ENCODE results near the gene CANT1. TPM values are rescaled to one million over a fixed set of nuclear protein-coding genes. Genes with fewer than 3 reads are reported as not detected.
A peak's percentile ranks its signal among the peaks of the same experiment; 100 is the strongest.

Gene CANT1
- total and polyA plus RNA-seq, 2 experiments from 2014 or later: 33.0 to 36.1 TPM

DNA sequence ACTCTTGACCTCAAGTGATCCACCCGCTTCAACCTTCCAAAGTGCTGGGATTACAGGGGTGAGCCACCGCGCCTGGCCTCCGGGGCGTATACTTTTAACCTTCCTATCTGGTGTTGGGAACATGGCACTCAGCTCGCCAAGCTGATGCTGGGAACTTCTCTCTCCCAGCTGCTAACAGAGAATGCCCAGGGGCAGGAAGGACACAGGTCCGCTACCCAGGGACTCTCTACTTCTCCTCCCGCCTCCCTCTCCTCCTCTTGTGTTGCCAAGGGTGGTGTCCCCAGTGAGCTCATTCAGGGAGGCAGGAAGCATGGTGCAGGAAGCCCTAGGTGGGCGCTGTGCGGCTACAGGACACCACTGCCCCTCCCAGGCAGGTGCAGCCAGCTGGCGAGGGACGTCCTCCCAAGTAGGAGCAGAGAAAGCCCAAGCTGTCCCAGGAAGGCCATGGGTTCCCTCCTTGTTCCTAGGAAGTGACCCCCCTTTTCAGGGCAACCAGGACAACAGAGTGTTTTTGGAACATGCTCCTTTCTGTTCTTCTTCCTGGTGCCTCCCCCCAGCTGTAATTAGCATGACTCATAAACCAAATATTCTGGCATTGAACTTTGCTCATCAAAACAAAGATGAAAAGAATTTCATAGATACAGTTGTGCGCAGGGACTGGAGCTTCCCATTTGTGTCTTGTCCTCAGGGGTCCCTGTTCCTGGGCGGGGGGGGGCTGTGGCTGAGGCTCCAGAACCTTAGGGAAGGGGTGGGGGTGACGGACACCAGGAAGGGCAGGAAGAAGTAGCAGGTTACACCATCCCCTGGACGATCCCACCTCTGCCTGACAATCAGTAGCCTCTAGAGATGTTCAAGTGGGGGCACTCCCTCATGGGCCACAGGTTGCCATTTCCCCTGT lies 17.1 kb upstream of the CANT1 start:
- Histone ChIP-seq H3K27ac (peak overlapping the region; percentile 72), H3K4me1 (ENCODE audit: insufficient read depth) (peaks cover 41% of the 10 kb centered on the region)

DNA sequence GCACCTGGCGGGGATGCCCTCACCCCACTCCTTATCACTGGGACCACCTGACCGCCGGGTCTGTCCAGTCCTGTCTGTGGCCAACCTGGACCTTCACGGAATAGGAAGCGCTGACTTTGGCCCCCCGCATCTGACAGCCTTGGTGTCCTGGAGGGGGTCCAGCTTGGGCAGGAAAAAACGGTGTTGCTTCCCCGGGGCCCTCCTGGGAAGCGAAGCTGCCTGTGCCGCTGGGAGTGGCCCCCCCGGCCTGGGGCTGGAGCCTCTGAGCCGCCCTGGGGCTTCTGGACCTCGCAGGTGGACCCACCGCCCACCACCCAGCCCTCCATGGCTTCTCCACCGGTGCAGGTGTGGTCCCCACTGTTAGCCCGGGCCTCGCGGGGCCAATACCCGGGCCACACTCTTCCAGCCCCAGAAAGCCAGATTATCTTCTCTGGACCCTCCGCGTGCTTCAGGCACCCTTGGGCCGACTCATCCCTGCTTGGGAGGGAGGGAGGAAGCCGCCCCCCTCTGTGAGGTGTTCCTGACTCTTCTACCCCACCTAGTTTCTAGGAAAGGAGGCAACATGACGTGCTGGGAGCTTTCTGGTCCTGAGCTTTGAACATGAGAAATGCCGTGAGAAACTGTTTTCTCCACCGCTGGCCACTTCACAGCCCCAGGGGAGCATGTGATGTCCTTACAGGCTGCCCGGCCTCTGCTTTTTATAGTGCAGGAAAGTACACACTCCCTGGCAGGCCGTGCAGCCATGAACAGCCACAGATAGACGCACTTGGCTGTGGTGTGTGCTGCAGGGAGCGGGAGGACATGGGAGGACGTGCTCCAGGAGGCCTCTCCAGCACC lies 15.6 kb upstream of the CANT1 start:
- DNase-seq (ENCODE audit: low spot score): no peak
- Histone ChIP-seq H3K4me3 (no peak overlapping the region), H3K27me3 (no peaks in the 10 kb centered on the region), H3K36me3 (replicated peaks; ENCODE audit: insufficient read depth, low read depth) (no peaks in the 10 kb centered on the region), H2AFZ (peak overlapping the region; percentile 86), H3K79me2 (no peaks in the 10 kb centered on the region), H3K9me3 (ENCODE audit: low read depth) (no peaks in the 10 kb centered on the region), H3K27ac (no peak overlapping the region), H3K9me2 (replicated peaks; ENCODE audit: insufficient read depth) (no peaks in the 10 kb centered on the region), H3K4me1 (ENCODE audit: insufficient read depth) (peaks cover 48% of the 10 kb centered on the region), H4K20me1 (ENCODE audit: insufficient read depth, poor library complexity, severe bottlenecking) (no peaks in the 10 kb centered on the region), H3K4me2 (peak overlapping the region; percentile 100)
- TF ChIP-seq EZH2 (IDR thresholded peaks at IDR 0.05; ENCODE audit: borderline replicate concordance) (no peak), EZH2phosphoT487 (IDR thresholded peaks at IDR 0.05; ENCODE audit: low read depth, severe bottlenecking, unreplicated experiment) (no peak)
- TF ChIP-seq, protein P1, sequence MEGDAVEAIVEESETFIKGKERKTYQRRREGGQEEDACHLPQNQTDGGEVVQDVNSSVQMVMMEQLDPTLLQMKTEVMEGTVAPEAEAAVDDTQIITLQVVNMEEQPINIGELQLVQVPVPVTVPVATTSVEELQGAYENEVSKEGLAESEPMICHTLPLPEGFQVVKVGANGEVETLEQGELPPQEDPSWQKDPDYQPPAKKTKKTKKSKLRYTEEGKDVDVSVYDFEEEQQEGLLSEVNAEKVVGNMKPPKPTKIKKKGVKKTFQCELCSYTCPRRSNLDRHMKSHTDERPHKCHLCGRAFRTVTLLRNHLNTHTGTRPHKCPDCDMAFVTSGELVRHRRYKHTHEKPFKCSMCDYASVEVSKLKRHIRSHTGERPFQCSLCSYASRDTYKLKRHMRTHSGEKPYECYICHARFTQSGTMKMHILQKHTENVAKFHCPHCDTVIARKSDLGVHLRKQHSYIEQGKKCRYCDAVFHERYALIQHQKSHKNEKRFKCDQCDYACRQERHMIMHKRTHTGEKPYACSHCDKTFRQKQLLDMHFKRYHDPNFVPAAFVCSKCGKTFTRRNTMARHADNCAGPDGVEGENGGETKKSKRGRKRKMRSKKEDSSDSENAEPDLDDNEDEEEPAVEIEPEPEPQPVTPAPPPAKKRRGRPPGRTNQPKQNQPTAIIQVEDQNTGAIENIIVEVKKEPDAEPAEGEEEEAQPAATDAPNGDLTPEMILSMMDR (IDR thresholded peaks at IDR 0.05; ENCODE audit: poor library complexity): no peak
- WGBS (ENCODE audit: low lambda C conversion rate, missing lambda C conversion rate): 73% methylated on average over 31 of the region's 31 CpGs

More for the DNA sequence above, 17.1 kb upstream of the CANT1 start:
- Histone ChIP-seq H3K9me2 (replicated peaks; ENCODE audit: insufficient read depth) (no peaks in the 10 kb centered on the region), H4K20me1 (ENCODE audit: insufficient read depth, poor library complexity, severe bottlenecking) (no peaks in the 10 kb centered on the region), H3K4me2 (peak overlapping the region; percentile 67), H3K27me3 (no peaks in the 10 kb centered on the region), H3K9me3 (ENCODE audit: low read depth) (no peaks in the 10 kb centered on the region), H2AFZ (no peak overlapping the region), H3K4me3 (no peak overlapping the region), H3K36me3 (replicated peaks; ENCODE audit: insufficient read depth, low read depth) (no peaks in the 10 kb centered on the region), H3K79me2 (no peaks in the 10 kb centered on the region)
- no peak for DNase-seq (ENCODE audit: low spot score)
- 80% methylated on average over 15 of the region's 16 CpGs for WGBS (ENCODE audit: low lambda C conversion rate, missing lambda C conversion rate)
- TF ChIP-seq EZH2 (IDR thresholded peaks at IDR 0.05; ENCODE audit: borderline replicate concordance) (no peak), EZH2phosphoT487 (IDR thresholded peaks at IDR 0.05; ENCODE audit: low read depth, severe bottlenecking, unreplicated experiment) (no peak)
- TF ChIP-seq, protein P1 (IDR thresholded peaks at IDR 0.05; ENCODE audit: poor library complexity): no peak

DNA sequence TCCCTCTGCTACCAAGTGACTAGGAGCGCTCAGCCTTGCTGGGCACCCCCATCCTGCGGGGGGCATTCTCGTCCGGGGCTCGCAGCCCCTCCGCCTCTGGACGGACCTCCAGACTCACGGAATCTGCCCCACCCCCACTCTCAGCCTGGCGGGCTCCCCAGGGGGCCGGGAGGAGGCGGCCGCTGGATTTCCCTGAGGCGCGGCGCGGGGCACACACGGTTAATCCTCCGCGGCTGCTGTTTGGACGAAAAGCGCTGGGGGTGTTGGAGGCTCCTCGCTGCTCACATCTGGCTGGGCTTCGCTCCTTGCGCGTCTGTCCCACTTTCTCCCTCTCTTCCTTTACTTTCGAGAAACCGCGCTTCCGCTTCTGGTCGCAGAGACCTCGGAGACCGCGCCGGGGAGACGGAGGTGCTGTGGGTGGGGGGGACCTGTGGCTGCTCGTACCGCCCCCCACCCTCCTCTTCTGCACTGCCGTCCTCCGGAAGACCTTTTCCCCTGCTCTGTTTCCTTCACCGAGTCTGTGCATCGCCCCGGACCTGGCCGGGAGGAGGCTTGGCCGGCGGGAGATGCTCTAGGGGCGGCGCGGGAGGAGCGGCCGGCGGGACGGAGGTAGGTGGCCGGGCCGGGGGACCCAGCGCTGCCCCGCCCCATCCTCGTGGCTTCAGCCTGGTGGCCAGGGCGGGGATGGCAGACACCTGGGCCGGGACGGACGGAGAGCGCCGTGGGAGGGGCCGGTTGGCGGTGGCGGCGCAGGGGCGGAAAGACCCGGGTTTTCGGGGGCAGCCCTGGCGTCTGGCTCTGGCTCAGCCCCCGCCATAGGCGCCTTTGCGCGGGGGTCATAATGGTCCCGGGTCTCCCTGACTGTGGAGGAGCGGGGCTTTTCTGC lies 14.6 kb upstream of the CANT1 start, which contains the start of gene C1QTNF1:
C1QTNF1 (plus strand) TSS at position 284 of the 886 bp plus-strand sequence. CDS start 19,800 bp downstream, outside the sequence.
- H3K36me3 ChIP-seq (replicated peaks; ENCODE audit: insufficient read depth, low read depth): no peaks in the 10 kb centered on the region
- no peaks in the 10 kb centered on the region for H3K27me3 ChIP-seq
- peak; percentile 75 for DNase-seq (ENCODE audit: low spot score)

More for the DNA sequence above, 14.6 kb upstream of the CANT1 start, which contains the start of gene C1QTNF1:
- peaks cover 58% of the 10 kb centered on the region for H3K4me1 ChIP-seq (ENCODE audit: insufficient read depth)
- H4K20me1 ChIP-seq (ENCODE audit: insufficient read depth, poor library complexity, severe bottlenecking): no peaks in the 10 kb centered on the region
- H3K27ac ChIP-seq: no peak within 1 kb of the TSS
- no peaks in the 10 kb centered on the region for H3K9me2 ChIP-seq (replicated peaks; ENCODE audit: insufficient read depth)
- H3K79me2 ChIP-seq: no peaks in the 10 kb centered on the region
- H3K9me3 ChIP-seq (ENCODE audit: low read depth): no peaks in the 10 kb centered on the region
- TF ChIP-seq EZH2phosphoT487 (IDR thresholded peaks at IDR 0.05; ENCODE audit: low read depth, severe bottlenecking, unreplicated experiment) (no peak), EZH2 (IDR thresholded peaks at IDR 0.05; ENCODE audit: borderline replicate concordance) (no peak)
- TF ChIP-seq, protein P1 (IDR thresholded peaks at IDR 0.05; ENCODE audit: poor library complexity): peak; percentile 20
- H3K4me3 ChIP-seq: peak within 1 kb of the TSS; percentile 85
- H2AFZ ChIP-seq: peak within 1 kb of the TSS; percentile 86
- peak within 1 kb of the TSS; percentile 100 for H3K4me2 ChIP-seq
- WGBS (ENCODE audit: low lambda C conversion rate, missing lambda C conversion rate): 6% methylated on average over 42 of the region's 77 CpGs

Data from hepatocyte (in vitro differentiated cells).